GM21786 (cell line): ENCODE data around the gene NPAS4.

Source experiments
- ATAC-seq: cut with Tn5 transposase; IDR thresholded peaks from one replicate; pipeline ENCODE4 v1.9.1; 2021; ENCODE audit not compliant: unreplicated experiment

Gene NPAS4

GRCh38 chr11:66475349-66476172, 54.7 kb downstream of the NPAS4 start:
- no peak for ATAC-seq
